Lower leg skin (tissue), 4 donors: ENCODE results near the gene GNG11. TPM values are rescaled to one million over a fixed set of nuclear protein-coding genes. Genes with fewer than 3 reads are reported as not detected.

Experiments
- DNase-seq, 2 donors: peaks; one replicate each; pipeline ENCODE4 v3.0.0-alpha.2; 2019; ENCODE audit warnings: low spot score in 2 of 2
- H3K4me3 ChIP-seq: fragments of 200-600 bp; sonication (generic); 2 replicates; pipeline ENCODE4 v1.5.1; 2017; ENCODE audit warnings: mild to moderate bottlenecking, low read depth; ENCODE audit not compliant: poor library complexity, severe bottlenecking
- CTCF ChIP-seq, 3 donors: fragments of 450-650 bp; IDR thresholded peaks; one replicate each; pipeline ENCODE4 v1.5.1; 2016; ENCODE audit warnings: antibody characterized with exemption in 3 of 3, mild to moderate bottlenecking in 3 of 3, moderate library complexity in 2 of 3
- POLR2A ChIP-seq, 2 donors: fragments of 450-650 bp; IDR thresholded peaks; one replicate each; pipeline ENCODE4 v1.6.1; 2016 to 2017; ENCODE audit warnings: antibody characterized with exemption in 2 of 2, mild to moderate bottlenecking in 1 of 2, moderate library complexity in 1 of 2
- WGBS, 2 donors: methylation state at CpG; one replicate each; pipeline ENCODE4 v1.1.5; 2018; 5-methylcytosine and 5-hydroxymethylcytosine counted together
- intact Hi-C: fragments of 100-400 bp; cut with DNase I; formaldehyde crosslinking; loops from one replicate; pipeline ENCODE4 v1.15.0; 2023; ENCODE audit warnings: low total_unique reads
- total RNA-seq, 4 donors: library from RNA; depleted of rRNA; stranded (reverse); fragments of >200 nt; gene quantifications; one replicate each; pipeline ENCODE4 v1.1.0, GENCODE V29; 2016

The GNG11 gene
- total RNA-seq, 4 donors from 2014 or later, result 3.8 to 7.8 (median 5.2) TPM

GRCh38 chr7:93883917-93884345 is 37.6 kb upstream of the GNG11 start:
- TF ChIP-seq POLR2A (IDR thresholded peaks at IDR 0.05) (no peak), CTCF (IDR thresholded peaks at IDR 0.05) (no peak)
- DNase-seq, result no peak
- H3K4me3 ChIP-seq, result no peak overlapping the region
- intact Hi-C loops, result no loop called here

- H3K4me3 ChIP-seq, result no peak overlapping the region
- intact Hi-C loops, result no loop called here
- no peak for DNase-seq
- no peak for TF ChIP-seq POLR2A (IDR thresholded peaks at IDR 0.05)
- no peak for TF ChIP-seq CTCF (IDR thresholded peaks at IDR 0.05)
- WGBS, 2 donors, result 86 to 87% methylated on average over 1 of the region's 1 CpG
Measured at GRCh38 chr7:93884541-93884940, 37.0 kb upstream of the GNG11 start.

GRCh38 chr7:93889261-93889660 is 32.3 kb upstream of the GNG11 start:
- 85% methylated on average over 3 of the region's 3 CpGs for WGBS, 2 donors
- H3K4me3 ChIP-seq, result no peak overlapping the region
- intact Hi-C loops, result no loop called here
- TF ChIP-seq POLR2A (IDR thresholded peaks at IDR 0.05) (no peak), CTCF (IDR thresholded peaks at IDR 0.05) (no peak)
- no peak for DNase-seq

- WGBS, 2 donors, result 1% methylated on average over 28 of the region's 28 CpGs
- intact Hi-C loops, result loop anchor here (10.0 kb wide), 1 partner anchor 195 kb away; no protein-coding TSS in a partner anchor
- DNase-seq, result no peak
Measured at GRCh38 chr7:93890041-93890463, 31.5 kb upstream of the GNG11 start.

GRCh38 chr7:93890464-93891068 is 31.0 kb upstream of the GNG11 start, which contains the start of gene TFPI2:
TSS of gene TFPI2 (minus strand) at chr7:93890753. CDS start at chr7:93890678, 75 bp downstream.
- no peak for DNase-seq
- intact Hi-C loops, result loop anchor here (10.0 kb wide), 1 partner anchor 194 kb away; no protein-coding TSS in a partner anchor
- TF ChIP-seq CTCF (IDR thresholded peaks at IDR 0.05) (no peak), POLR2A (IDR thresholded peaks at IDR 0.05) (no peak)

More at GRCh38 chr7:93890041-93890463, 31.5 kb upstream of the GNG11 start:
- peak overlapping the region; percentile 37 for H3K4me3 ChIP-seq
- no peak for TF ChIP-seq CTCF (IDR thresholded peaks at IDR 0.05)
- TF ChIP-seq POLR2A (IDR thresholded peaks at IDR 0.05), result no peak

More at GRCh38 chr7:93890464-93891068, 31.0 kb upstream of the GNG11 start, which contains the start of gene TFPI2:
- H3K4me3 ChIP-seq, result peak within 1 kb of the TSS; percentile 37
- WGBS, 2 donors, result 2% methylated on average over 22 to 33 of the region's 49 CpGs
